ENCODE data around the gene CHD2.

CHD2 gene

DNA sequence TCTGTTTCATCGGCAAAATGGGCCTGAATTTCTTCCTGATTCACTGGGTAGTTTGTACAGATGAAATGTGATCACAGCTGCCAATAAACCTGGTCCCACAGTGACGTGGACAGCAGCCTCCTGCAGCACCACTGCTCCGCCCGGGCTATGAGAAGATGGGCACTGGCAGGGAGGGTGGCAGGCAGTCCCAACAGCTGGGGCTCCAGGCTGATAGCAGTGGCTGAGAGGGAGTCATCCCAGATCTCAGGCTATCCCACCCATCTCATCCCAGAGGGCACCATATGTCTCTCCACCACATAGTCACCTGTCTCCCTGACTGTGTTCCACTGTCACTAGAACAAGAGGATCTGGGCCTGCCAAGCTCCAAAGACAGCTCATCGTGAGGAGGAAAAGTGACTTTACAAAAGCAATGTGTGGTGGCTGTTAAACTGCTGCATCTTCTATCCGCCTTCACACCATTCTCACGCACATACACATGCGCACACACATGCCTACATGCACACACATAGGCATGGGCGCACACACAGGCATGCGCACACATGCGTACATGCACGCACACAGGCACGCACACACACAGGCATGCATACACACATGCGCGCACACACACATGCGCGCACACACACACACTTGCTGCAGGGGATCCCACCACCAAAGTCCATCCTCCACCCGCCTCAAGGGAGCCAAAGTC, 142.7 kb downstream of the CHD2 start:
- TF ChIP-seq ZC3H10 (CRISPR knock-in tag; IDR thresholded peaks at IDR 0.05), result no peak
- TF ChIP-seq, protein P1, sequence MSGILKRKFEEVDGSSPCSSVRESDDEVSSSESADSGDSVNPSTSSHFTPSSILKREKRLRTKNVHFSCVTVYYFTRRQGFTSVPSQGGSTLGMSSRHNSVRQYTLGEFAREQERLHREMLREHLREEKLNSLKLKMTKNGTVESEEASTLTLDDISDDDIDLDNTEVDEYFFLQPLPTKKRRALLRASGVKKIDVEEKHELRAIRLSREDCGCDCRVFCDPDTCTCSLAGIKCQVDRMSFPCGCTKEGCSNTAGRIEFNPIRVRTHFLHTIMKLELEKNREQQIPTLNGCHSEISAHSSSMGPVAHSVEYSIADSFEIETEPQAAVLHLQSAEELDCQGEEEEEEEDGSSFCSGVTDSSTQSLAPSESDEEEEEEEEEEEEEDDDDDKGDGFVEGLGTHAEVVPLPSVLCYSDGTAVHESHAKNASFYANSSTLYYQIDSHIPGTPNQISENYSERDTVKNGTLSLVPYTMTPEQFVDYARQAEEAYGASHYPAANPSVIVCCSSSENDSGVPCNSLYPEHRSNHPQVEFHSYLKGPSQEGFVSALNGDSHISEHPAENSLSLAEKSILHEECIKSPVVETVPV (CRISPR knock-in tag; IDR thresholded peaks at IDR 0.05), result no peak
- TF ChIP-seq, protein P2, sequence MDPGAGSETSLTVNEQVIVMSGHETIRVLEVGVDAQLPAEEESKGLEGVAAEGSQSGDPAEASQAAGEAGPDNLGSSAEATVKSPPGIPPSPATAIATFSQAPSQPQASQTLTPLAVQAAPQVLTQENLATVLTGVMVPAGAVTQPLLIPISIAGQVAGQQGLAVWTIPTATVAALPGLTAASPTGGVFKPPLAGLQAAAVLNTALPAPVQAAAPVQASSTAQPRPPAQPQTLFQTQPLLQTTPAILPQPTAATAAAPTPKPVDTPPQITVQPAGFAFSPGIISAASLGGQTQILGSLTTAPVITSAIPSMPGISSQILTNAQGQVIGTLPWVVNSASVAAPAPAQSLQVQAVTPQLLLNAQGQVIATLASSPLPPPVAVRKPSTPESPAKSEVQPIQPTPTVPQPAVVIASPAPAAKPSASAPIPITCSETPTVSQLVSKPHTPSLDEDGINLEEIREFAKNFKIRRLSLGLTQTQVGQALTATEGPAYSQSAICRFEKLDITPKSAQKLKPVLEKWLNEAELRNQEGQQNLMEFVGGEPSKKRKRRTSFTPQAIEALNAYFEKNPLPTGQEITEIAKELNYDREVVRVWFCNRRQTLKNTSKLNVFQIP (CRISPR knock-in tag; IDR thresholded peaks at IDR 0.05; ENCODE audit: borderline replicate concordance, low read depth), result no peak
- TF ChIP-seq SNAI2 (CRISPR knock-in tag; IDR thresholded peaks at IDR 0.05), result no peak
- TF ChIP-seq GLIS3 (CRISPR knock-in tag; IDR thresholded peaks at IDR 0.05), result no peak
- TF ChIP-seq ZFP30 (CRISPR knock-in tag; IDR thresholded peaks at IDR 0.05), result no peak
- TF ChIP-seq ARNTL (CRISPR knock-in tag; IDR thresholded peaks at IDR 0.05; ENCODE audit: borderline replicate concordance, low read depth), result no peak
- TF ChIP-seq TOX (CRISPR knock-in tag; IDR thresholded peaks at IDR 0.05; ENCODE audit: borderline replicate concordance), result no peak
- TF ChIP-seq BACH2 (CRISPR knock-in tag; IDR thresholded peaks at IDR 0.05; ENCODE audit: borderline replicate concordance), result no peak
- TF ChIP-seq RARB (CRISPR knock-in tag; IDR thresholded peaks at IDR 0.05), result no peak
- ATAC-seq, result no peak

DNA sequence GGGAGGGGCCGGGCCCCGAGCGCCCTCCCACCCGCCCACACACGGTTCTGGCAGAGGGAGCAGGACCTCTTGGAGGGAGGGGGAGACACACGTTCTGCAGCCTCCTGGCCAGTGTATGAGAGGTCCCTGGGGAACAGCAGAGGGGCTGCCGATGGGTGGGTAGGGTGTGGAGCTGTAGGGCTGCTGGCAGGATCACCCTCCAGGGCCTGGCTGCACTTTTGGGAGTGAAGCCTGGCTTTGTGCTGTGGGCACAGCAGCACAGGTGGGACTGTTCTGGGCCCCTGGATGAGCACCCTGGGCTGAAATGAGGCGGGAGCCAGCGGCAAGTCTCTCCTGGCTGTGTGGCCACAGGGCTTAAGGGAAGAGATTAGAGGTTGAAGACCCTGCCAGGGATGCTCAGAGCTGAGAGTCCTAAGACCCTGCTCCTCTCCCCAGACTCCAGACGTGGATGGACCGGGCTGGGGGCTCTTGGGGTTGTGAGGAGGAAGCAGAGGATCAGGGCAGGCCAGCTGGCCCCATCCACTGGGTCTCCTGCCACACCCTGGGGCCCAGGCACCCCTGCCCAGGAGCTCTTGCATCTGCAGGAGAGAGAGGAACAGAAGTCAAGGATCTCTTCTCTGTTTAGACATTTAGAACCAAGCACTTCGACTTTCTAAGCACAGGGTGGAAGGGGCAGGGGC, 143.6 kb downstream of the CHD2 start:
- TF ChIP-seq SNAI2 (CRISPR knock-in tag; IDR thresholded peaks at IDR 0.05) (no peak), ZFP3 (CRISPR knock-in tag; IDR thresholded peaks at IDR 0.05) (no peak), ZC3H10 (CRISPR knock-in tag; IDR thresholded peaks at IDR 0.05) (no peak), ISL1 (CRISPR knock-in tag; IDR thresholded peaks at IDR 0.05) (no peak), GLIS3 (CRISPR knock-in tag; IDR thresholded peaks at IDR 0.05) (no peak), CSDC2 (CRISPR knock-in tag; IDR thresholded peaks at IDR 0.05) (no peak), ZNF565 (CRISPR knock-in tag; conservative IDR thresholded peaks at IDR 0.05; ENCODE audit: low read depth) (no peak), ZNF8 (CRISPR knock-in tag; IDR thresholded peaks at IDR 0.05) (no peak), ARNTL (CRISPR knock-in tag; IDR thresholded peaks at IDR 0.05; ENCODE audit: borderline replicate concordance, low read depth) (no peak), RARB (CRISPR knock-in tag; IDR thresholded peaks at IDR 0.05) (no peak), PPARA (CRISPR knock-in tag; IDR thresholded peaks at IDR 0.05; ENCODE audit: borderline replicate concordance) (no peak)
- TF ChIP-seq, protein P1 (CRISPR knock-in tag; IDR thresholded peaks at IDR 0.05), result no peak
- TF ChIP-seq, protein P3, sequence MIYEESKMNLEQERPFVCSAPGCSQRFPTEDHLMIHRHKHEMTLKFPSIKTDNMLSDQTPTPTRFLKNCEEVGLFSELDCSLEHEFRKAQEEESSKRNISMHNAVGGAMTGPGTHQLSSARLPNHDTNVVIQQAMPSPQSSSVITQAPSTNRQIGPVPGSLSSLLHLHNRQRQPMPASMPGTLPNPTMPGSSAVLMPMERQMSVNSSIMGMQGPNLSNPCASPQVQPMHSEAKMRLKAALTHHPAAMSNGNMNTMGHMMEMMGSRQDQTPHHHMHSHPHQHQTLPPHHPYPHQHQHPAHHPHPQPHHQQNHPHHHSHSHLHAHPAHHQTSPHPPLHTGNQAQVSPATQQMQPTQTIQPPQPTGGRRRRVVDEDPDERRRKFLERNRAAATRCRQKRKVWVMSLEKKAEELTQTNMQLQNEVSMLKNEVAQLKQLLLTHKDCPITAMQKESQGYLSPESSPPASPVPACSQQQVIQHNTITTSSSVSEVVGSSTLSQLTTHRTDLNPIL (CRISPR knock-in tag; IDR thresholded peaks at IDR 0.05; ENCODE audit: low read depth), result no peak
- TF ChIP-seq, protein P2 (CRISPR knock-in tag; IDR thresholded peaks at IDR 0.05; ENCODE audit: borderline replicate concordance, low read depth), result no peak
- TF ChIP-seq, protein P4, sequence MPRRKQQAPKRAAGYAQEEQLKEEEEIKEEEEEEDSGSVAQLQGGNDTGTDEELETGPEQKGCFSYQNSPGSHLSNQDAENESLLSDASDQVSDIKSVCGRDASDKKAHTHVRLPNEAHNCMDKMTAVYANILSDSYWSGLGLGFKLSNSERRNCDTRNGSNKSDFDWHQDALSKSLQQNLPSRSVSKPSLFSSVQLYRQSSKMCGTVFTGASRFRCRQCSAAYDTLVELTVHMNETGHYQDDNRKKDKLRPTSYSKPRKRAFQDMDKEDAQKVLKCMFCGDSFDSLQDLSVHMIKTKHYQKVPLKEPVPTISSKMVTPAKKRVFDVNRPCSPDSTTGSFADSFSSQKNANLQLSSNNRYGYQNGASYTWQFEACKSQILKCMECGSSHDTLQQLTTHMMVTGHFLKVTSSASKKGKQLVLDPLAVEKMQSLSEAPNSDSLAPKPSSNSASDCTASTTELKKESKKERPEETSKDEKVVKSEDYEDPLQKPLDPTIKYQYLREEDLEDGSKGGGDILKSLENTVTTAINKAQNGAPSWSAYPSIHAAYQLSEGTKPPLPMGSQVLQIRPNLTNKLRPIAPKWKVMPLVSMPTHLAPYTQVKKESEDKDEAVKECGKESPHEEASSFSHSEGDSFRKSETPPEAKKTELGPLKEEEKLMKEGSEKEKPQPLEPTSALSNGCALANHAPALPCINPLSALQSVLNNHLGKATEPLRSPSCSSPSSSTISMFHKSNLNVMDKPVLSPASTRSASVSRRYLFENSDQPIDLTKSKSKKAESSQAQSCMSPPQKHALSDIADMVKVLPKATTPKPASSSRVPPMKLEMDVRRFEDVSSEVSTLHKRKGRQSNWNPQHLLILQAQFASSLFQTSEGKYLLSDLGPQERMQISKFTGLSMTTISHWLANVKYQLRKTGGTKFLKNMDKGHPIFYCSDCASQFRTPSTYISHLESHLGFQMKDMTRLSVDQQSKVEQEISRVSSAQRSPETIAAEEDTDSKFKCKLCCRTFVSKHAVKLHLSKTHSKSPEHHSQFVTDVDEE (CRISPR knock-in tag; IDR thresholded peaks at IDR 0.05), result no peak
- ATAC-seq, result no peak
